Astrocyte (in vitro differentiated cells and primary cell): ENCODE results near the gene TRIM7.

Source experiments
- EZH2 ChIP-seq: IDR thresholded peaks from 2 replicates; pipeline ENCODE4 v1.6.1; 2012; ENCODE audit warnings: mild to moderate bottlenecking, low read length, inconsistent platforms; ENCODE audit not compliant: insufficient read depth
- TF ChIP-seq, protein P1 (sequence below): IDR thresholded peaks from 2 replicates; pipeline ENCODE4 v1.5.1; 2011; ENCODE audit warnings: low read depth, mild to moderate bottlenecking, inconsistent platforms, low read length, moderate library complexity; ENCODE audit not compliant: insufficient read depth

DNA sequence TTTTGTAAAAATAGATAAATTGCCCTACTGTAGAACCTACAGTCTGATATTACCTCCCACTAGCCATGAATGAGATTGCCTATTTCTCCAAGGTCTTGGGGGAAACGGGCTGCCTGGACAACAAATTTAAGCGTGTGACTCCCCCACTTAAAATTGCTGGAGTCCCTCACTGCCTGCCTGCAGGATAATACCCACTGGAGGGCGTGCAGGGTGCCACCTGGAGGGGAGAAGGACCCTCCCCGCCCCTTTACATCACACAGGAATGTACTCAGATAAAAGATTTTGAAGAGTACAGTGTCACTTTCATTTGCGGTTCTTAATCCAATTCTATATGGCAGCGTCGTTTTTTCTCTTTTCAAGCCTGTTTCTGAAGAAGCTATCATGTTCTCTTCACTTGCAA is 6.2 kb upstream of the TRIM7 start:
- TF ChIP-seq, protein P1, sequence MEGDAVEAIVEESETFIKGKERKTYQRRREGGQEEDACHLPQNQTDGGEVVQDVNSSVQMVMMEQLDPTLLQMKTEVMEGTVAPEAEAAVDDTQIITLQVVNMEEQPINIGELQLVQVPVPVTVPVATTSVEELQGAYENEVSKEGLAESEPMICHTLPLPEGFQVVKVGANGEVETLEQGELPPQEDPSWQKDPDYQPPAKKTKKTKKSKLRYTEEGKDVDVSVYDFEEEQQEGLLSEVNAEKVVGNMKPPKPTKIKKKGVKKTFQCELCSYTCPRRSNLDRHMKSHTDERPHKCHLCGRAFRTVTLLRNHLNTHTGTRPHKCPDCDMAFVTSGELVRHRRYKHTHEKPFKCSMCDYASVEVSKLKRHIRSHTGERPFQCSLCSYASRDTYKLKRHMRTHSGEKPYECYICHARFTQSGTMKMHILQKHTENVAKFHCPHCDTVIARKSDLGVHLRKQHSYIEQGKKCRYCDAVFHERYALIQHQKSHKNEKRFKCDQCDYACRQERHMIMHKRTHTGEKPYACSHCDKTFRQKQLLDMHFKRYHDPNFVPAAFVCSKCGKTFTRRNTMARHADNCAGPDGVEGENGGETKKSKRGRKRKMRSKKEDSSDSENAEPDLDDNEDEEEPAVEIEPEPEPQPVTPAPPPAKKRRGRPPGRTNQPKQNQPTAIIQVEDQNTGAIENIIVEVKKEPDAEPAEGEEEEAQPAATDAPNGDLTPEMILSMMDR: no peak
- no peak for TF ChIP-seq EZH2
